GM19452 (cell line): Measurements from ENCODE around the gene EHBP1L1.

Experiments
- ATAC-seq: cut with Tn5 transposase; IDR thresholded peaks from one replicate; pipeline ENCODE4 v1.9.1; 2021; ENCODE audit not compliant: unreplicated experiment

EHBP1L1 gene

GRCh38 chr11:65613091-65613928, 37.5 kb downstream of the EHBP1L1 start:
- no peak for ATAC-seq

GRCh38 chr11:65615229-65615949, 39.5 kb downstream of the EHBP1L1 start, which contains the start of gene PCNX3:
Gene PCNX3 (plus strand): TSS chr11:65615776. CDS start chr11:65616312, 536 bp downstream.
- ATAC-seq: peak; percentile 78

GRCh38 chr11:65615950-65616574, 40.2 kb downstream of the EHBP1L1 start:
- peak; percentile 5 for ATAC-seq

GRCh38 chr11:65616575-65617001, 40.7 kb downstream of the EHBP1L1 start:
- no peak for ATAC-seq

GRCh38 chr11:65617136-65617850, 41.4 kb downstream of the EHBP1L1 start:
- no peak for ATAC-seq

GRCh38 chr11:65617990-65618751, 42.3 kb downstream of the EHBP1L1 start:
- no peak for ATAC-seq

GRCh38 chr11:65618763-65619162, 42.9 kb downstream of the EHBP1L1 start:
- ATAC-seq: no peak

- ATAC-seq: no peak
These were observed 43.6 kb downstream of the EHBP1L1 start for GRCh38 chr11:65619281-65619928.

GRCh38 chr11:65620666-65621065, 44.8 kb downstream of the EHBP1L1 start:
- ATAC-seq: no peak

GRCh38 chr11:65621460-65621859, 45.6 kb downstream of the EHBP1L1 start:
- no peak for ATAC-seq

GRCh38 chr11:65622011-65622410, 46.2 kb downstream of the EHBP1L1 start:
- no peak for ATAC-seq

- ATAC-seq: no peak
These were observed 47.3 kb downstream of the EHBP1L1 start for GRCh38 chr11:65623177-65623576.

GRCh38 chr11:65623852-65624616, 48.2 kb downstream of the EHBP1L1 start:
- no peak for ATAC-seq

- ATAC-seq: no peak
These were observed 49.2 kb downstream of the EHBP1L1 start for GRCh38 chr11:65624931-65625627.

- no peak for ATAC-seq
These were observed 49.9 kb downstream of the EHBP1L1 start for GRCh38 chr11:65625628-65626342.

- ATAC-seq: no peak
These were observed 51.3 kb downstream of the EHBP1L1 start for GRCh38 chr11:65627202-65627601.

GRCh38 chr11:65629579-65629978, 53.7 kb downstream of the EHBP1L1 start:
- no peak for ATAC-seq

GRCh38 chr11:65630215-65630614, 54.4 kb downstream of the EHBP1L1 start:
- ATAC-seq: no peak
